Measurements from ENCODE around the gene SNX5. TPM values are rescaled to one million over a fixed set of nuclear protein-coding genes. Genes with fewer than 3 reads are reported as not detected.

SNX5 gene
- total and polyA plus RNA-seq, 2 of the 13 experiments (the other 11 are each of a cell fraction or from before 2014, with no cell fraction given) = 664 to 1,040 TPM

- no peak for TF ChIP-seq ZNF142 (CRISPR knock-in tag; IDR thresholded peaks at IDR 0.05)
- TF ChIP-seq ELK4 (CRISPR knock-in tag; IDR thresholded peaks at IDR 0.05; ENCODE audit: borderline replicate concordance) = no peak
- TF ChIP-seq HMGA1 (CRISPR knock-in tag; conservative IDR thresholded peaks at IDR 0.05) = no peak
- no peak for TF ChIP-seq TBX2 (CRISPR knock-in tag; IDR thresholded peaks at IDR 0.05; ENCODE audit: borderline replicate concordance)
- no peak for TF ChIP-seq RBM22 (optimal IDR thresholded peaks at IDR 0.05; ENCODE audit: low read length)
- TF ChIP-seq SMARCE1 (IDR thresholded peaks at IDR 0.05; ENCODE audit: borderline replicate concordance) = no peak
- no peak for TF ChIP-seq TARDBP (CRISPR knock-in tag; IDR thresholded peaks at IDR 0.05)
- TF ChIP-seq ARNTL (CRISPR knock-in tag; IDR thresholded peaks at IDR 0.05) = no peak
- no peak; the same call in 1 of the 2 replicates for TF ChIP-seq ELF1 (CRISPR knock-in tag; IDR thresholded peaks at IDR 0.05)
- TF ChIP-seq SKIL (CRISPR knock-in tag; IDR thresholded peaks at IDR 0.05; ENCODE audit: borderline replicate concordance) = no peak
- TF ChIP-seq ERF (CRISPR knock-in tag; IDR thresholded peaks at IDR 0.05) = no peak
- no peak for TF ChIP-seq RFXANK (CRISPR knock-in tag; IDR thresholded peaks at IDR 0.05)
- TF ChIP-seq TFE3 (CRISPR knock-in tag; IDR thresholded peaks at IDR 0.05) = peak; percentile 7
- TF ChIP-seq CHD2 (IDR thresholded peaks at IDR 0.05; ENCODE audit: low read depth, low read length) = no peak
- TF ChIP-seq NONO (IDR thresholded peaks at IDR 0.05) = no peak
- TF ChIP-seq NONO (CRISPR knock-in tag; conservative IDR thresholded peaks at IDR 0.05) = no peak
- no peak for TF ChIP-seq JUNB (CRISPR knock-in tag; IDR thresholded peaks at IDR 0.05; ENCODE audit: borderline replicate concordance)
Measured at GRCh38 chr20:17969884-17970409, 1.4 kb upstream of the SNX5 start (continued).
